MM.1S (cell line): ENCODE data around the gene DDB1.

Experiments used
- CTCF ChIP-seq: fragments of 300-600 bp; sonication (generic); IDR thresholded peaks from 2 replicates; pipeline ENCODE4 v1.5.1; 2016; ENCODE audit warnings: antibody characterized with exemption, low read length, mixed read lengths
- EZH2 ChIP-seq: fragments of 300-600 bp; sonication (generic); optimal IDR thresholded peaks from 2 replicates; pipeline ENCODE3; 2017; ENCODE audit warnings: low read depth, mild to moderate bottlenecking, antibody characterized with exemption, low read length, mixed read lengths
- EZH2phosphoT487 ChIP-seq: fragments of 300-600 bp; sonication (generic); IDR thresholded peaks from 2 replicates; pipeline ENCODE4 v1.6.1; 2018; ENCODE audit warnings: antibody characterized with exemption, low read length

- TF ChIP-seq CTCF (no peak), EZH2 (no peak), EZH2phosphoT487 (no peak)
These were observed 17.6 kb downstream of the DDB1 start for GRCh38 chr11:61315260-61315659.
